NB4 (cell line): ENCODE results near the gene CLDN7.

Experiments used
- DNase-seq: peaks from one replicate; pipeline ENCODE4 v3.0.0; 2010; ENCODE audit warnings: low read depth
- H3K4me3 ChIP-seq: one replicate; pipeline ENCODE4 v1.5.1; 2011; ENCODE audit warnings: mild to moderate bottlenecking, low read depth, low read length, moderate library complexity
- CTCF ChIP-seq: IDR thresholded peaks from one replicate; pipeline ENCODE4 v1.5.1; 2012; ENCODE audit warnings: low read depth, low read length
- MAX ChIP-seq: IDR thresholded peaks from 2 replicates; pipeline ENCODE4 v1.6.1; 2011; ENCODE audit warnings: low read depth, low read length
- MYC ChIP-seq: IDR thresholded peaks from 2 replicates; pipeline ENCODE4 v1.6.1; 2011; ENCODE audit warnings: low read depth, low read length
- POLR2A ChIP-seq: IDR thresholded peaks from 2 replicates; pipeline ENCODE4 v1.6.1; 2011; ENCODE audit warnings: mild to moderate bottlenecking; ENCODE audit not compliant: insufficient read length; ENCODE audit errors: extremely low read depth

CLDN7 gene

GRCh38 chr17:7235693-7236665 is 26.3 kb downstream of the CLDN7 start:
- TF ChIP-seq MYC (no peak), CTCF (no peak), MAX (no peak), POLR2A (no peak)

GRCh38 chr17:7234083-7234951 is 28.0 kb downstream of the CLDN7 start, which contains the start of gene DVL2:
TSS of gene DVL2 (minus strand) at chr17:7234517. CDS start at chr17:7234262, 255 bp downstream.
- peak; percentile 94 for DNase-seq
- peak within 1 kb of the TSS; percentile 94 for H3K4me3 ChIP-seq
- TF ChIP-seq POLR2A = peak; percentile 53
- peak; percentile 98 for TF ChIP-seq MAX
- no peak for TF ChIP-seq CTCF
- TF ChIP-seq MYC = peak; percentile 68; the same call in 1 of the 2 replicates

More at GRCh38 chr17:7235693-7236665, 26.3 kb downstream of the CLDN7 start:
- DNase-seq = no peak
- no peak overlapping the region for H3K4me3 ChIP-seq

GRCh38 chr17:7233701-7234082 is 28.6 kb downstream of the CLDN7 start:
- TF ChIP-seq CTCF (no peak), MAX (no peak), POLR2A (no peak), MYC (no peak)
- peak overlapping the region; percentile 94 for H3K4me3 ChIP-seq
- no peak for DNase-seq

- H3K4me3 ChIP-seq = peak overlapping the region; percentile 50
- TF ChIP-seq MYC = no peak
- no peak for TF ChIP-seq CTCF
- TF ChIP-seq MAX = no peak
- TF ChIP-seq POLR2A = no peak
- no peak for DNase-seq
Observed at GRCh38 chr17:7232114-7232513, 30.2 kb downstream of the CLDN7 start.

GRCh38 chr17:7229504-7229903 is 32.8 kb downstream of the CLDN7 start:
- no peak for DNase-seq
- H3K4me3 ChIP-seq = no peak overlapping the region
- no peak for TF ChIP-seq CTCF
- no peak for TF ChIP-seq MYC
- TF ChIP-seq POLR2A = no peak
- TF ChIP-seq MAX = no peak
